Measurements from ENCODE around the gene GSTA3. TPM values are rescaled to one million over a fixed set of nuclear protein-coding genes. Genes with fewer than 3 reads are reported as not detected.
"Not testable (repeated sequence)": the region's sequence is repeated elsewhere in the genome, so short reads cannot be mapped to it uniquely, and the experiment has no call there.

The GSTA3 gene
- total RNA-seq, result not detected

DNA sequence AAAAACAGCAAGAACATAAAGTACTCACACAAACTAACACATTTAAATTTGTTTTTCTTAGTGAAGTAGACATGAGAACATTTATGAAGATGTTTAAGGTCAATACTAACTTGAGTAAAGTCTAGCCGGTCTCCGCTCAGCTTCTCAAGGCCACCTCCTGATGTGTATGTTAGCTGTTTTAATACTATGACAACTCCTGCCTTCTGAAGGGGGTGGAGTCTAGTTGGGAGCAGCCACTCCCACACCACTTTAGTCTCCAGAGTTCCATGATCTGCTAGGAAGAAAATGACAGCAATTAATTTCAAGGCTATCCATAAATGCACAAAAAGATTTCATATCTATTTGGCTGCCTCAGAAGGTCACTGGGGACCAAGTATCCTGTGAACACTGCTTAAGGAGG lies at the start of gene GSTA3:
TSS of gene GSTA3 (minus strand) at position 168 of the 400 bp plus-strand sequence. CDS start 3,864 bp downstream, outside the sequence.
- ChIA-PET CTCF (no interaction called here), POLR2A (no interaction called here)

DNA sequence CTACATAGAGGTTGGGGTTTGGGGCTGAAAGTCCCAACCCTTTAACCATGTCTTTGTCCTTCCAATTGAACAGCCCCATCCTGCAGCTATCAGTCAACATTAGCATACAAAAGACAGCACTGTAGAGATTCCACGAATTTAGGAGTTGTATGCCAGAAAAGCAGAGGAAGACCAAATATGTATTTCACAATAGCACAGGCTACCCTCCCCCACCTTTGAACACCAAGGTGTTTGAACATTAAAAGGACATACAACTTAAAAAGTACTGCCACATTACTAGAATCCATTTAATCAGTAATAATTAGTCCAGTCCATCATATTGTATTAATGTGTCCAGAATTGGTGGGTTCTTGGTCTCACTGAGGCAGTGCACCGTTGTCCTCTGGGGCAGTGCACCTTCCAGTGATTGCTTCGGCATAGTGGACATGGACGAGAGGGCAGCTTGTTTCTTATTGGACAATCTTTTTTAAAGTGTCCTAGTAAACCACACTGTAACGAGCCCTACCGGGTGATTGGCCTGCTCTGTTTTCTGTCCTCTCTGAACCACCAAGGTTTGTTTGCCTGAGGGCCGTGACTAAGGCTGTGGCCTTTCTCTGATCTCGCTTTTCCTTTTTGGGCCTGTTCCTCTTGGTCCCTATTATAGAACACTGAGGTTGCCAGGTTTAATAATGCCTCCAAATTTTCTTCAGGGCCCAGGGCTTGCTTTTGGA lies 49.2 kb upstream of the GSTA3 start:
- POLR2A ChIA-PET, result no interaction called here
- CTCF ChIA-PET, result interaction anchor here (0.6 kb wide), 1 partner anchor 42 kb away, joined by 3 read pairs; no protein-coding TSS in a partner anchor

DNA sequence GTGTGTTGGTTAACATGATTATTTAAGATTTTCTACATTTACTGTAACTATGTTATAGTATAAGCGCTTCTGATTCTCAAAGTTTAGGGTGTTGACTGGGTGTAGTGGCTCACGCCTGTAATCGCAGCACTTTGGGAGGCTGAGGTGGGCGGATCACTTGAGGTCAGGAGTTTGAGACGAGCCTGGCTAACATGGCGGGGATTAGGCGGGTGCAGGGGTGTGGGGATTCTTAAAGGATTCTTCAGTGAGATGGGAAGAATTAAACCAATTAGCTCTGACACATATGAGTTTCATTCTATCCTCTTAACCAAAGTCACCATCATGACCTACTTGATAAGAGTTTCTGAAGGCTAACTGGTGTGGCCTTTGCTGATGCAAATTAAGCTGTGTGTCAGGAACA lies 46.4 kb upstream of the GSTA3 start:
- ChIA-PET POLR2A (no interaction called here), CTCF (no interaction called here)

DNA sequence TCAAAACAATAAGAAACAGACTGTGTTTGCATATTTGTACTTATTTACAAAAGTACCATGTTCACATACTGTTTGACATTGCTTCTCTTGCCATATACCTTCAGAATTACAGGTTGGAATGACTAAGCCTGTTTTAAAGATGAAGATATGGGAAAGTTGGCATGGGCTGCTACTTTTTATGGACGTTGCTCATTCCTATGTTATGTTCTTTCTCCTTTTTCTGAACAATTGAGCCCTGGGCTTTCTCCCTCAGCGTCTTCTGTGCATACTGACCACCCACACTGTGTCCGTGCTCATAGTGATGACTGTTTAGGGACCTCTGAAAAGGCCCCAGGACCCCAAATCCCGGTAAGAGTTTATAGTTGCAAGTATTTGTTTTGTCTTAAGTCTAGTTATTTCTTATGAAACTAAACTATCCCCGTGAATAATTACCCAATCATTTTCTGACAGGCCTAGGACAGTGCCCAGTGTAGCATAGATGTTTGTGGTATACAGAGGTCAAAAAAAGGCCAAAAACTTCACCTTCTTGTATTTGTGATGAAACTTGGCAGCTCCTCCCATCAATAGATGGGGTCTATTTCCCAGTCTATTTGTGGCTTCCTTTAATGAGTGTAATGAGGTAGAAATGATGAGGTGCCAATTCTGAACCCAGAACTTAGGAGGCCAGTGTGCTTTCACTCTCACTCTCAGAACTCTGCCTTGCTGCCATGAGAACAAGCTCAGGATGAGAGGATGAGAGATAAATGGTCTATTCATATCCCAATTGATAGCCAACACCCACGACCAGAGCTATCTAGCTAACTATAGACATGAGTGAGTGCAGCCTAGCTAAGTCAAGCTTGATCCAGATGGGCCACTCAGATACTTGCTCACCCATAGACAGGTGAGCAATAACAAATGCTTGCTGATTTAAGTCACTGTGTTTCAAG lies 44.7 kb upstream of the GSTA3 start:
- CTCF ChIA-PET, result no interaction called here

DNA sequence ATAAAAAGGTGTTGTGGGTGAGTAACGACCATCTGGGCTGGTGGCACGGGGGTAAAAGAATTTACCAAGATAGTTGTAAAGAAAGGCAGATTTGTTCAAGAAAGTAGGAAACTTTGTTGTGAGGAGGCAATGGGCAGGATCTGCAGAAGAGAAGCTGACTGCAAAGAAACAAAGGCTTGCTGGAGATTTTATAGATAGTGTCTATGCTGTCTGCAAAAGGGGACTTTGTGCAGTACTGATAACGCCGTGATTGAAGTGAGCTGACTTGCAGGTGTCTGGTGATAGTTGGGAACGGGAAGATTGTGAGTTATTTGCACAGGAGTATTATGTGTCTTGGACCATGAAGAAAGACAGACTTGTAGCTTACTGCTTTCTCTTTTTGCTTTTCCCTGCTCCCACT lies 36.8 kb upstream of the GSTA3 start:
- POLR2A ChIA-PET, result no interaction called here
- CTCF ChIA-PET, result no interaction called here

More for the DNA sequence above, 44.7 kb upstream of the GSTA3 start:
- POLR2A ChIA-PET, result no interaction called here

DNA sequence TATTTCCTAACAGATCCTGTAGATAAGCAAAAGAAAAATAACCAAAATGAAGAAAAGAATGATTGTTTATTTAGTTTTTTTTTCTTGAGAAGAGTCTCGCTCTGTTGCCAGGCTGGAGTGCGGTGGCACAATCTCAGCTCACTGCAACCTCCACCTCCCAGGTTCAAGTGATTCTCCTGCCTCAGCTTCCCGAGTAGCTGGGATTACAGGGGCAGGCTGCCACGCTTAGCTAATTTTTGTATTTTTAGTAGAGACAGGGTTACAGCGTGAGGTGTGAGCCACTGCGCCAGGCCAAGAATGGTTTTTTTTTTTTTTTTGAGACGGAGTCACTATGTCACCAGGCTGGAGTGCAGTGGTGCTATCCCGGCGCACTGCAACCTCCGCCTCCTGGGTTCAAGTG lies 33.3 kb upstream of the GSTA3 start:
- ChIA-PET POLR2A (interaction anchor here (0.7 kb wide), 1 partner anchor 62 kb away, joined by 4 read pairs; no protein-coding TSS in a partner anchor), CTCF (interaction anchor here (0.6 kb wide), 1 partner anchor 101 kb away, joined by 3 read pairs; no protein-coding TSS in a partner anchor)

DNA sequence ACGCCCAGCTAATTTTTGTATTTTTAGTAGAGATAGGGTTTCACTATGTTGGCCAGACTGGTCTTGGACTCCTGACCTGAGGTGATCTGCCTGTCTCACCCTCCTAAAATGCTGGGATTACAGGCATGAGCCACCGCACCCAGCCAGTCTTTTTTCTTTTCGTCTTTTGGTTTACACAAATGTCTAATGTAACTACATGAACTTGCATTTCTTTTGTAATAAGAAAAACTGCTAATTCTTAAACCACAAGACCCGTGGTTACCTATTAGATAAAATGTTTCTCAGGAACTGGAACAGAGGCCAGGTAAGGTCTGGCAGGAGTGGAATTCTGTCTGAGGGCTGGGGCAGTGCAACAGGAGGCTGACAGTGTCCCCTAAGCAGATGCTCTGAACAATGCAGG lies 32.7 kb upstream of the GSTA3 start:
- CTCF ChIA-PET, result interaction anchor here (0.6 kb wide), 1 partner anchor 100 kb away, joined by 3 read pairs; no protein-coding TSS in a partner anchor
- POLR2A ChIA-PET, result no interaction called here

DNA sequence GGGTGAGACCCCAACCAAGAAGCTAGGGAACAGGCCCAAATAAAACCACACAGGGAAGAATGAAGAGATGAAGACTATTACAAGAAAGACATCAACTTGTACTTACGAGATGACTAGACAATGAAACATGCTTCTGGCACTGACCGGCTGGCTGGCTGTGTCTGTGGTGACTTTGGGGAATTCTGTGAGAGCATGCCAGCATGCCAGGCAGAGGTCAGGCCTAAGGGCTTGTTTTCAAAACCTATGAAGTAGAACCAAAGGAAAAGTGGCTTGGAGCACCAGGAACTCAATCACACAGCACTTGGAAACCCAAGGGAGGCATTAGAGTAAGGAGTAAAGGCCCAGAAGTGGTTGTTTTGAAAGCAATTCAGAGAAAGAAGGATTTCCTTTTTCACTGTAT lies 28.4 kb upstream of the GSTA3 start:
- POLR2A ChIA-PET, result no interaction called here
- CTCF ChIA-PET, result no interaction called here

DNA sequence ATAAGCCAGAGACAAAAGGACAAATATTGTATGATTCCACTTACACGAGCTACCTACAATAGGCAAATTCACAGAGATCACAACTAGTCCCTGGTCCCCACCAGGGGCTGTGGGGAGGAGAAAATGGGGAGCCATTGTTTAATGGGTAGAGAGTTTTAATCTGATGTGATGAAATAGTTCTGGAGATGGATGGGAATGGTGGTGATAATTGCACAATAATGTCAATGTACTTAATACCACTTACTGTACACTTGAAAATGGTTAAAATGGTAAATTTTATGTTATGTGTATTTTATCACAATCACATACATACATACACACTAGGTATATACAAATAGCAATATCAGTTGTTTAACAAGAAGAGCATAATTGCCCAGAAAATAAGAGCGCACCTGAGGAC lies 24.3 kb upstream of the GSTA3 start:
- POLR2A ChIA-PET, result no interaction called here
- CTCF ChIA-PET, result no interaction called here

DNA sequence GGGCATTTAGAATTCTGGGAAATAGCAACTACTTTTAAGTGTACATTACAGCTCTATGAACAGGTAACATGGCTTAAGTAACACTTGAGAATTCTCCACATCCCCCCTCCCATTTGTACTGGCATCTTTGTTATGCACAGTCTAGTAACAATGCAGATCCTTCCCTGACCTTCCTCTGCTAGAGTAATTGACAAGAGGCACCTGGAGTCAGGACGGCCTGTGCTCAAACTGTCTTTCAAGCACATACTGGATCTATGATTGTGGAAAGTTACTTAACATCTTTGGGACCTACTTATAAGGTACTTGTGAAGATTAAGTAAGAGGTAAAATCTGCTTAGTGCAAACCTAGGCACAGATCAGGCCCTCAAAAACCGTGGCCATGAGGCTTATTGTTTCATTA lies 21.9 kb upstream of the GSTA3 start:
- POLR2A ChIA-PET, result no interaction called here
- CTCF ChIA-PET, result interaction anchor here (1.6 kb wide), 1 partner anchor 10 kb away, joined by 4 read pairs; no protein-coding TSS in a partner anchor

DNA sequence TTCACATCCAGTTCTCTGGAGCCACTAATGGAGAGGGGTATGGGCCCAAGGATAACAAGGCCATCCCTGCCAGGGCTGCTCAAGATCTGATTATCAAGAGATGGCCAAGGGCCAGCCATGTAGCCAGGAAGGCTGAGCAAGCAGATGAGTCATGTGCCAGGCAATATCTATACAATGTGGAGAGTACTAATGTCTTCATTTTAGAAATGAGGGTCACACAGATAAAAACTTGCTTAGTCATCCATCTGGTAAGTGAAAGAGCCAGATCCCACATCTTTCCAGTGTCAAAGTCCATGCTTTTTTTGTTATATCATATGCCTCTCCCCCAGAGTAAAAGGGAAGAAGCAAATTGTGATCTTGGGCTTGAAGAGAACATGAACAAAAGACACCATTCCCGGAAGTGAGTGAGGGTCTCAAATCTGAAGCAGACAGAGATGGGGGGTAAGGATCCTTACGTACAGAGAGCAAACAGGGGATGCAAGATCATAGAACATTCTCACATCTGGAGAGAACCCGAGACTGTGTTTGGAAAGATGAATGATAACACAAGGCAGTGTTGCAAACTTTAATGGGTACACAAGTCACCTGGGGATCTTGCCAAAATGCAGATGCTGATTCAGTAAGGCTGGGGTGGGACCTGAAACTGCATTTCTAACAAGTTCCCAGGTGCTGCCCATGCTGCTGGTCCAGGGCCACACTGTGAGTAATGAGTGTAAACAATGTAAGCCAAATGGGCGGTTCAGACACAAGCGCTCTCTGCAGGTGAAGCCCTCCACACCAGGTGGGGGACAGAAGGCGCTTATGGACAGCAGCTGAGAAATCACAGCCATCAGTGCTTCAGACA lies 20.0 kb upstream of the GSTA3 start:
- ChIA-PET POLR2A (no interaction called here), CTCF (interaction anchor here (0.5 kb wide), 1 partner anchor 239 kb away, joined by 3 read pairs; no protein-coding TSS in a partner anchor)

DNA sequence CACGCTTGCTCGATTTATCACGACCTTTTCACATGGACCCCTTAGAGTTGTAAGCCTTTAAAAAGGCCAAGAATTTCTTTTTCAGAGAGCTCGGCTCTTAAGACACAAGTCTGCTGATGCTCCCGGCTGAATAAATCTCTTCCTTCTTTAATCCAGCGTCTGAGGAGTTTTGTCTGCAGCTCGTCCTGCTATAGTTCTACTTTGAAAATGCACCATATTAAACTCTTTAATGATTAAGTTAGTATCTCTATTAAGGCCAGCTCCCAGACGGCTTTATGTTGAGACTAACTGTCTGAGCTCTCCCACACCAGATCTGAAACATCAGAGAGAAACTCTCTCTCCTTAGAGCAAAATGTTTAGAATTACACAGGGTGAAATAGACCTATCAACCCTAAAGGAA lies 18.0 kb upstream of the GSTA3 start:
- CTCF ChIA-PET, result no interaction called here
- POLR2A ChIA-PET, result no interaction called here

DNA sequence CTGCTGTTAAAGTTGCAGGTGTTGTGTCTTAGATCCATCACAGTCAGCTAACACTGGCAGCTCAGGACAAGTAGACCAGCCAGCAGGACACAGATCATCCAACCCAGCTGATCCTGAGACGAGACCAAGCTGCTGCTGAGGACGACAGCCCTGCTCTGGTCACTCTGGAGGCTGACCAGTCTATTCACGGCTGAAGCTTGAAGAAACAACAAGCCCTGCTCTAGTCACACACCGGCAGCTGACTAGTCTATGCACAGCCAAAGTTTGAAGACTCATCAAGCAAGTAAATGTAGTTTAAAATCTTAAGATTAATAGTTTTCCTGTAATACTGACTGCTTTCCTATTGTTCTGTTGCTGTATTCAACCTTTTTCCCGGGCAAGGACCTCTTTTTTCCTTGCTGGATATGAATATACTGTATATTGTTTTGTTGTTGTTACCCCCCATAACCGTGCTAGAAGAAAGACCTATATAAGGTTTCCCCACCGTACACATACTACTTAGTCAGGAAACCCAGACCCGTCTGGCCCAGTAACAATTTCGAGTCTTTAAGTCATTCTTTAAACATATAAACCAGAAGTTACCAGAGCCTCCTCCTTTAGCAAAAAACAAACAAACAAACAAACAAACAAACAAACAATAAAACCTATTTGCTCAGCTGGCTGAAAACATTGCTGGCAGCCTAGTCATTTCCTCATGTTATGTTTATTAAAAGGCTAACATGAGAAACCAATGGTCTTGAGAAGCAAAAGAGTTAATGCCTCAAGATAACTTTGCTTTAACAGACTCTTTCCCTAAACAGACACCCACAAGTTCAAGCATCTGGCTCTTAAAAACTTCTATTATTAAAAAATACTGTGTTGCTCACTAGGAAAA lies 16.7 kb upstream of the GSTA3 start:
- ChIA-PET CTCF (no interaction called here), POLR2A (no interaction called here)

DNA sequence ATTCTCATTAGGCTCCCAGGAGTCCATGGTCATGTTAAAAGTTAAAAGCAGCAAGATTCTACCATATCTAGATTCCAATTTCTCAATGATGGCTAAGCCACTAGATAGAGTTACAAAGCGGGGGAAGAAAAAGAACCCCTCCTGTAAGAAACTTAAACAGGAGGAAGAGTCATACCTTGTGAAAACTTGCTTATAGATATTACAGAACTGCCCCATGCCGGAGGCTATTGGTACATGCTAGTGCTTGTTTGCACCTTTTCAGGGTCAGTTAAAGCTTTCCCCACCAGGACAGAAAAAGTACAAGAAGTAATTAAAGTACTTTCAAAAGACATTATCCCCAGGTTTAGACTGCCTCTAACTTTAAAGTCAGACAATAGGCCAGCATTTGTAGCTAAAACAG lies 15.5 kb upstream of the GSTA3 start:
- POLR2A ChIA-PET, result no interaction called here

DNA sequence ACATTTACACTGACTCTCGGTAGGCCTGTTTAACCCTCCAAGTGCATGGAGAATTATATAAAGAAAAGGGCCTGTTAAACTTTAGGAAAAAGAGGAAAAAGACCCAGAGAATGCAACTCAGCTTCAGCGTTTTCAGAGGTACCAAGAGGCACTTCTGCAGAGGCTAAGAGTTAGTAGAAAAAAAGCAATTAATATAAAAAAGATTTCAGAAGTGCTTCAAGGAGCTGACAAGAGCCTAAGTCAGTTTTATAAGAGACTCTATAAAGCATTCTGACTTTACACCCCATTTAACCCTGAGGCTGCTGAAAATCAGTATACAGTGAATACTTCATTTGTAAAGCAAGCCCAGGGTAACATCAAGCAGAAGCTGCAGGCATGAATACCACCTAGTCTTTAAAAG lies 14.2 kb upstream of the GSTA3 start:
- CTCF ChIA-PET, POLR2A ChIA-PET: not testable (repeated sequence)

More for the DNA sequence above, 15.5 kb upstream of the GSTA3 start:
- CTCF ChIA-PET, result no interaction called here

DNA sequence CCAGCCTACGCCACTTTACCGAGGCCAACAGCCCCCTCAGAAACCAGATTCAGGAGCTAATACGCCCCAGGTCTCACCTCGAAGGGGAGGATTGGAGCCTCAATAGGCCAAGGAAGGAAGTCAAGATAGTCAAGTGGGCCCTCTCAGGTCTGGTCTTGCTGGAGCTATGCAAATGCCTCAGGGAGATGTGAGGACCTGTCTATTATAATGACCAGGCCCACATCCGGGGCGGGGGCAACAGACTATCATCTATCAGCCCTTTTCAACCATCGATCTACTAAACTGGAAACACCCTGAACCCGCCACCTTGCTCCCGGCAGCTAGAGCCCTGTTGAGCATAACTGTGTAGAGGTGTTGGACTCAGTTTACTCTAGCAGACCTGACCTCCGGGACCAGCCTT lies 12.7 kb upstream of the GSTA3 start:
- ChIA-PET POLR2A (no interaction called here), CTCF (no interaction called here)

DNA sequence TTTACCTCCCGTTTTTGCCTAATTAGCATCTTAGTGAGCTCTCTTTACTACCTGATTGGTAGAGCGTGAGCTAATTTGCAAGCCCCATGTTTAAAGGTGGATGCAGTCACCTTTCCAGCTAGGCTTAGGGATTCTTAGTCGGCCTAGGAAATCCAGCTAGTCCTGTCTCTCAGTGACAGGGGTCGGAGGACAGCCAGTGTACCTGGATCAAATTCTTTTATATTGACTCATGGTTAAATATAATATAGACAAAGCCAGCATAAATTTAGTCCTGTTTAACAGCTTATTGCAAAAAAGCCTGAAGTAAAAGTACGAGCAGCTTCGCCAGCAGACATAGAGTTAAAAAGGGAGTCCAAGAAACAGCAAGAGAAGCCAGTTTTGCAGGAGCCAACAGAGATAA lies 12.2 kb upstream of the GSTA3 start:
- ChIA-PET CTCF (no interaction called here), POLR2A (no interaction called here)

DNA sequence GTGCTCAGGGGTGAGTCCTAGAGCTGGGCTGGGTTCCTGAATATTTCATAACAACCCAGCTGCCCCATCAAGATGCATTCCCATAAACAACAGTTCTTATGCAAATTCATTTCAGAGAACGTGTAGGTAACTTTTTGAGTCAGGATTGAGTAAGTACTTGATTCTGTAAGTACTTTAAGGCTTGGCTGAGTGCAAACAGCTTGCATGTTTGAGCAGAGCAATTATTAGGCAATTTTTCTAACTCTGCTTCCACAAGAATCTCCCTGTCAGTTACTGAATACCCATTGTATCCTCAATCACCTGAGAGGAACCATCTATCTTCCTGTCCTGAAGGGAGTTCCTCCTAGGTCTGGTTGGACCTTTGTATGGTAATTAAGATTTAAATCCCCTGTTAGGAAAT lies 10.0 kb upstream of the GSTA3 start:
- CTCF ChIA-PET, POLR2A ChIA-PET: not testable (repeated sequence)

DNA sequence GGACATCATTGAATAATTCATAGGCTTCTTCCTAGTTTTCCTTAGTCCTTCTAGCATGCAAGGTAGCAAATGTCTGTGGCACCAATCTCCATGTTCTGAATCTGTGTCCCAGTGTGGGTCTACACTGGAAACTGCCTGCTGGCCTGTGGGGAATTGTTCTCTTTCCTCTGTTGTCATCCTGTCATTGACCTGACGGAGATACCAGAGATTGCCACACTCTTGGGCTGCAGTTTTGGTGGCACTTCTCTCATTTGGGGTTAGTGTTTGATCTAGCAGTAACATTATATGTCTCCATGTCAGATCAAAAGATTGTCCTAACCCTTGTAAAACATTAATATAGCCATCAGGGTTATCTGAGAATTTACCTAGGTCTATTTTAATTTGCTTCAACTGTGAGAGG lies 9.3 kb upstream of the GSTA3 start:
- POLR2A ChIA-PET, CTCF ChIA-PET: not testable (repeated sequence)

Measured in activated CD8-positive, alpha-beta memory T cell treated with anti-CD3 and anti-CD28 coated beads for 36 hours (primary cell).